Heart left ventricle (tissue), 16 donors: ENCODE data around the gene NPHP4. TPM values are rescaled to one million over a fixed set of nuclear protein-coding genes. Genes with fewer than 3 reads are reported as not detected.

Source experiments
- ATAC-seq, 4 donors: fragments of 200-7000 bp; cut with Tn5 transposase; one replicate each; pipeline ENCODE4 v1.9.1; 2020 to 2022; ENCODE audit warnings: moderate library complexity in 4 of 4, mild to moderate bottlenecking in 3 of 4, moderate number of reproducible peaks in 1 of 4
- DNase-seq, 5 donors: peaks; one replicate each; pipeline ENCODE4 v3.0.0-alpha.2; 2020
- H3K27ac ChIP-seq, 12 donors: fragments of 200-600 bp; sonication (generic) in 4 of 12; one replicate each; pipeline versions ENCODE4 v1.5.0 to v1.8.0; 2016 to 2022; ENCODE audit warnings: mild to moderate bottlenecking in 2 of 12
- H3K27me3 ChIP-seq, 9 donors: fragments of 200-600 bp; sonication (generic) in 2 of 9; one replicate each; pipeline versions ENCODE4 v1.5.1 to v1.8.0; 2016 to 2022; ENCODE audit warnings: mild to moderate bottlenecking in 3 of 9
- H3K36me3 ChIP-seq, 9 donors: fragments of 200-600 bp; sonication (generic) in 2 of 9; one replicate each; pipeline versions ENCODE4 v1.5.0 to v1.8.0; 2018 to 2022; ENCODE audit warnings: mild to moderate bottlenecking in 2 of 9
- H3K4me1 ChIP-seq, 12 donors: fragments of 200-600 bp; sonication (generic) in 4 of 12; one replicate each; pipeline versions ENCODE4 v1.5.0 to v1.8.0; 2016 to 2022; ENCODE audit warnings: mild to moderate bottlenecking in 3 of 12
- H3K4me3 ChIP-seq, 12 donors: fragments of 200-600 bp; sonication (generic) in 4 of 12; one replicate each; pipeline versions ENCODE4 v1.5.0 to v1.8.0; 2017 to 2022; ENCODE audit warnings: mild to moderate bottlenecking in 9 of 12, moderate library complexity in 4 of 12
- H3K9me3 ChIP-seq, 12 donors: fragments of 200-600 bp; sonication (generic) in 4 of 12; one replicate each; pipeline versions ENCODE4 v1.5.0 to v1.8.0; 2016 to 2022; ENCODE audit warnings: mild to moderate bottlenecking in 1 of 12
- CTCF ChIP-seq, 12 donors: fragments of 200-600 bp; sonication (generic) in 4 of 12; IDR thresholded peaks; one replicate each; pipeline versions ENCODE4 v1.5.0 to v1.8.0; 2018 to 2022; ENCODE audit warnings: antibody characterized with exemption in 12 of 12, mild to moderate bottlenecking in 5 of 12
- POLR2A ChIP-seq, 2 donors: fragments of 450-650 bp; IDR thresholded peaks; one replicate each; pipeline ENCODE4 v1.6.1; 2017; ENCODE audit warnings: antibody characterized with exemption in 2 of 2, mild to moderate bottlenecking in 2 of 2, moderate library complexity in 2 of 2
- WGBS, 4 donors: extraction: QIAGEN DNeasy Blood & Tissue Kit in 2 of 4; methylation state at CpG; one replicate each; pipeline versions ENCODE4 v1.1.5 to v1.1.7; 2013 to 2018; 5-methylcytosine and 5-hydroxymethylcytosine counted together
- intact Hi-C, 10 donors: fragments of 100-400 bp; cut with DNase I; formaldehyde crosslinking; loops; one replicate each; pipeline versions ENCODE4 v1.11.1 to v1.14.2; 2022
- polyA plus RNA-seq, 2 donors: library from polyadenylated mRNA; stranded (reverse); fragments of 200-250 nt; gene quantifications; one replicate each; pipeline ENCODE4 v1.2.3, GENCODE V29; 2013
- total RNA-seq, 9 donors: library from RNA; depleted of rRNA in 2 of 9; stranded (reverse); fragments of >200 nt in 2 of 9; fragmentation: NEBNext Ultra II Directional in 3 of 9; extraction: Animal tissue kit (Norgen Biotek cat#: 25700) in 3 of 9; gene quantifications; one replicate each; pipeline versions ENCODE4 v1.1.0 to v1.2.4, GENCODE V29; 2016 to 2023
- donor health status: ischemic (EF 13 %, LVEDD 7.1; RV severe dilation, severe dysfunction).
- donor health status: healthy with polysubstance abuse.
- donor health status: DM: no; HTN: yes; CAD: no.
- donor health status: DM: no; HTN: no; CAD: no.
- donor health status: ischemic (EF 25% LVEDD 6.9; RV normal size, moderate dysfunction).
- donor health status: ischemic (EF 25% LVEDD 5.7; RV mildly dilated, moderate dysfunction).
- donor health status: healthy.
- donor health status: DM: yes; HTN: yes; CAD: no.
- donor health status: ischemic (EF 35%, LVEDD 5.7; RV mildly dilated, moderate dysfunction).
- donor health status: nonischemic (EF 11% LVEDD 7.7; RV severe dilation, severe dysfunction).
- donor health status: DM: yes; HTN: yes; CAD: no.
- donor health status: PGD.
- donor health status: ischemic (EF 29% LVEDD 5.4; RV normal size, mild dysfunction).
- donor health status: nonischemic (EF 23%, LVEDD 6.1; RV moderate dilation, normal function).

The NPHP4 gene
- total and polyA plus RNA-seq, 11 donors = 2.1 to 6.3 (median 3.1) TPM

- Histone ChIP-seq H3K27ac (no peak overlapping the region), H3K4me3 (no peak overlapping the region), H3K36me3 (peaks cover 0 to 11% (median 0%) of the 10 kb centered on the region in 9 donors), H3K27me3 (no peaks in the 10 kb centered on the region), H3K4me1 (peaks cover 0 to 5% (median 0%) of the 10 kb centered on the region in 12 donors), H3K9me3 (no peaks in the 10 kb centered on the region)
- 71 to 78% (median 77%) methylated on average over 17 of the region's 17 CpGs for WGBS, 4 donors
- intact Hi-C loops = loop anchor here in 8 of 10 donors (2.0 to 10.0 kb wide), 7 partner anchors 231 to 1321 kb away; partner anchors contain the start of gene AJAP1 (in 1 of the 8)
- TF ChIP-seq POLR2A (IDR thresholded peaks at IDR 0.05) (no peak), CTCF (IDR thresholded peaks at IDR 0.05) (peak; percentile 42 to 70 (median 60))
- DNase-seq (peak in 2 of 5 donors; percentile 55 to 76), ATAC-seq (peak; percentile 71 to 91 (median 89))
These were observed 16.9 kb downstream of the NPHP4 start for GRCh38 chr1:5975133-5975880.

GRCh38 chr1:5974631-5975030 is 17.6 kb downstream of the NPHP4 start:
- no peak for TF ChIP-seq POLR2A (IDR thresholded peaks at IDR 0.05)
- TF ChIP-seq CTCF (IDR thresholded peaks at IDR 0.05) = no peak
- Histone ChIP-seq H3K4me1 (peaks cover 0 to 2% (median 0%) of the 10 kb centered on the region in 12 donors), H3K9me3 (no peaks in the 10 kb centered on the region), H3K27ac (no peak overlapping the region), H3K4me3 (no peak overlapping the region), H3K36me3 (peaks cover 0 to 11% (median 0%) of the 10 kb centered on the region in 9 donors), H3K27me3 (no peaks in the 10 kb centered on the region)
- intact Hi-C loops = loop anchor here in 9 of 10 donors (2.0 to 10.0 kb wide), 7 partner anchors 230 to 1320 kb away; partner anchors contain the start of gene AJAP1 (in 1 of the 9)
- WGBS, 4 donors = 88 to 92% (median 91%) methylated on average over 8 of the region's 8 CpGs
- ATAC-seq (no peak), DNase-seq (peak in 1 of 5 donors; percentile 22)

GRCh38 chr1:5973771-5974170 is 18.5 kb downstream of the NPHP4 start:
- no peak for TF ChIP-seq CTCF (IDR thresholded peaks at IDR 0.05)
- TF ChIP-seq POLR2A (IDR thresholded peaks at IDR 0.05) = no peak
- H3K27ac ChIP-seq = no peak overlapping the region
- H3K9me3 ChIP-seq = no peaks in the 10 kb centered on the region
- peak in 1 of 5 donors; percentile 28 for DNase-seq
- intact Hi-C loops = loop anchor here in 8 of 10 donors (2.0 to 10.0 kb wide), 7 partner anchors 229 to 1319 kb away; partner anchors contain the start of gene AJAP1 (in 1 of the 8)
- H3K4me1 ChIP-seq = peaks cover 0 to 2% (median 0%) of the 10 kb centered on the region in 12 donors
- H3K4me3 ChIP-seq = no peak overlapping the region
- WGBS, 4 donors = 77 to 87% (median 80%) methylated on average over 4 to 11 of the region's 11 CpGs
- no peak for ATAC-seq
- peaks cover 0 to 11% (median 4%) of the 10 kb centered on the region in 9 donors for H3K36me3 ChIP-seq
- no peaks in the 10 kb centered on the region for H3K27me3 ChIP-seq

- Histone ChIP-seq H3K27ac (no peak overlapping the region), H3K4me3 (no peak overlapping the region), H3K27me3 (no peaks in the 10 kb centered on the region), H3K9me3 (no peaks in the 10 kb centered on the region), H3K36me3 (peaks cover 0 to 26% (median 15%) of the 10 kb centered on the region in 9 donors), H3K4me1 (peaks cover 0 to 4% (median 0%) of the 10 kb centered on the region in 12 donors)
- intact Hi-C loops = loop anchor here in 4 of 10 donors (5.0 to 10.0 kb wide), 4 partner anchors 227 to 1317 kb away; partner anchors contain the start of gene AJAP1 (in 1 of the 4)
- no peak for ATAC-seq
- 83 to 96% (median 90%) methylated on average over 4 of the region's 4 CpGs for WGBS, 4 donors
- peak in 1 of 5 donors; percentile 21 for DNase-seq
- no peak for TF ChIP-seq POLR2A (IDR thresholded peaks at IDR 0.05)
- no peak for TF ChIP-seq CTCF (IDR thresholded peaks at IDR 0.05)
These were observed 20.1 kb downstream of the NPHP4 start for GRCh38 chr1:5972198-5972520.
